Measurements from ENCODE around the gene NR1D2.
A peak's percentile ranks its signal among the peaks of the same experiment; 100 is the strongest.
"Not testable (repeated sequence)": the region's sequence is repeated elsewhere in the genome, so short reads cannot be mapped to it uniquely, and the experiment has no call there.

NR1D2 gene

GRCh38 chr3:24004171-24004938 lies 59.3 kb downstream of the NR1D2 start:
- DNase-seq (ENCODE audit: low read depth in 2 of 2): peak; percentile 2 to 10

- DNase-seq (ENCODE audit: low read depth in 2 of 2): no peak
These were observed 60.6 kb downstream of the NR1D2 start for GRCh38 chr3:24005669-24006068.

GRCh38 chr3:24010834-24011233 lies 65.7 kb downstream of the NR1D2 start:
- not testable (repeated sequence) for DNase-seq (ENCODE audit: low read depth in 2 of 2)

- no peak for DNase-seq (ENCODE audit: low read depth in 2 of 2)
These were observed 67.6 kb downstream of the NR1D2 start for GRCh38 chr3:24012589-24013269.

GRCh38 chr3:24017305-24017704 lies 72.2 kb downstream of the NR1D2 start:
- no peak for DNase-seq (ENCODE audit: low read depth in 2 of 2)

- DNase-seq (ENCODE audit: low read depth in 2 of 2): no peak
These were observed 73.9 kb downstream of the NR1D2 start for GRCh38 chr3:24018784-24019570.

GRCh38 chr3:24019585-24019984 lies 74.5 kb downstream of the NR1D2 start:
- no peak for DNase-seq (ENCODE audit: low read depth in 2 of 2)

GRCh38 chr3:24020036-24020691 lies 75.1 kb downstream of the NR1D2 start:
- no peak for DNase-seq (ENCODE audit: low read depth in 2 of 2)

GRCh38 chr3:24023197-24023596 lies 78.1 kb downstream of the NR1D2 start:
- DNase-seq (ENCODE audit: low read depth in 2 of 2): no peak

GRCh38 chr3:24025805-24026204 lies 80.7 kb downstream of the NR1D2 start:
- no peak for DNase-seq (ENCODE audit: low read depth in 2 of 2)

- not testable (repeated sequence) for DNase-seq (ENCODE audit: low read depth in 2 of 2)
These were observed 81.6 kb downstream of the NR1D2 start for GRCh38 chr3:24026665-24027064.

GRCh38 chr3:24027946-24028345 lies 82.9 kb downstream of the NR1D2 start:
- DNase-seq (ENCODE audit: low read depth in 2 of 2): no peak
